ENCODE measurements around the gene CADM3. TPM values are rescaled to one million over a fixed set of nuclear protein-coding genes. Genes with fewer than 3 reads are reported as not detected.

CADM3 gene, protein sequence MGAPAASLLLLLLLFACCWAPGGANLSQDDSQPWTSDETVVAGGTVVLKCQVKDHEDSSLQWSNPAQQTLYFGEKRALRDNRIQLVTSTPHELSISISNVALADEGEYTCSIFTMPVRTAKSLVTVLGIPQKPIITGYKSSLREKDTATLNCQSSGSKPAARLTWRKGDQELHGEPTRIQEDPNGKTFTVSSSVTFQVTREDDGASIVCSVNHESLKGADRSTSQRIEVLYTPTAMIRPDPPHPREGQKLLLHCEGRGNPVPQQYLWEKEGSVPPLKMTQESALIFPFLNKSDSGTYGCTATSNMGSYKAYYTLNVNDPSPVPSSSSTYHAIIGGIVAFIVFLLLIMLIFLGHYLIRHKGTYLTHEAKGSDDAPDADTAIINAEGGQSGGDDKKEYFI
- total RNA-seq, result not detected

- DNase-seq, result no peak
Observed at GRCh38 chr1:159171254-159171687, at the start of gene CADM3. Gene CADM3 (plus strand): TSS chr1:159171615. CDS start chr1:159171766, 151 bp downstream.

DNA sequence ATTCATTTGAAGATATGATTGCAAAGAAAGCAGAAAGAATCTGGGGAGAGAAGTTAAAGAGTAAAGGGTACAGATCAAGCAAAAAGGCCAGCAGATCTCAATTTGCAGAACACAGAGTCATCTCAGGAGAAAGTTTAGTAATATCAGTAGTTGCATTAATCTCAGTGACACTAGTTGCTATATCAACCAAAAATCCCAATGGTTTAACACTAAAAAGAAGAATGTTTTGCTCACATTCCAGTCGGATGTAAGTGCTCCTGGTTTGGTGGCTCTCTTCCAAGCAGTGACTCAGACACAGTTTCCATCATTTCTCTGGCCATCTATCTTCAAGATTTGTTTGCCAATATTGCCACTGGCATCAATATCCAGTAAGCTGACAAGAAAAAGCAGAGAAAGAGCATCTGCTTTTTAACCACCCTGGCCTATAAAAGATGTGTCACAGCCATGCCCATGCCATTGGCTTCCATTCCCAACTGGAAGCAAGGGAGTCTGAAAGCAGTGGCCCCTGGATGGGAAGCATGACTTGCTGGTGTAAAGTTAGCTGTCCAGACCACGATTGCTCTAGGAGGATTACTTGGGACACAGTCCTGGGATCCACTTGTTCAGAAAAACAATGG is 49.3 kb upstream of the CADM3 start:
- DNase-seq, result no peak

DNA sequence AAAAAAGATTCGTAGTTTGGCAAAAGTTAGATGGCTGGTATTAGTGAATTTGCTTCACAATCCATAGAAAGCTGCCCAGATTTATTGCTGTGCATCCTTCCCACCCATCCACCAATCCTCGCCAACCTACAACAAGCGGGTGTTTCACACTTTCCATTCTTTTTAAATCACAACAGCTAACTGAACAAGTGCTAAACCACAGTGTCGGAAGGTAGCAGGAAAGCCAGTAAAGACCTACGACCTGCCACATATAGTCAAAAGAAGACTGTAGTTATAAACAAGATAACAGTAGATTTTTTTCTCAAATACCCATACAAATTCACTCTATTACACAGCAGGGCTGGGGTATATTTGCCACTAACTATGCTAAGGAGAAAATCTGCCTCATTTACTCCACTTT is 47.8 kb upstream of the CADM3 start:
- DNase-seq, result no peak

GRCh38 chr1:159132271-159132881 is 39.0 kb upstream of the CADM3 start:
- peak; percentile 56 for DNase-seq

- DNase-seq, result no peak
Observed at GRCh38 chr1:159140474-159140873, 30.9 kb upstream of the CADM3 start.

GRCh38 chr1:159141584-159142390 is 29.6 kb upstream of the CADM3 start:
- no peak for DNase-seq

DNA sequence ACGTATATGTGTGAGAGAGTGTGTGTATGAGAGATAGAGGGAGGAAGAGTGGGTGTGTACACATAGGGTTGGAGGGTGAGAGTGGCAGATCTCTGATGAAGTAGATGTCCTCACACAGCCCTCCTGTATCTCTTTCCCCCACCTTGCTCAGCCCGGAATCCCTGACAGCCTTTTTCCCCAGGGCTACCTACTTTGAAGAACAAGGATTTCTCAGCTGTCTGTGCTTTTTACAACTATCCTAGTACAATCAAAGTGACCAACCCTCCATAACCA is 29.1 kb upstream of the CADM3 start:
- DNase-seq, result no peak

DNA sequence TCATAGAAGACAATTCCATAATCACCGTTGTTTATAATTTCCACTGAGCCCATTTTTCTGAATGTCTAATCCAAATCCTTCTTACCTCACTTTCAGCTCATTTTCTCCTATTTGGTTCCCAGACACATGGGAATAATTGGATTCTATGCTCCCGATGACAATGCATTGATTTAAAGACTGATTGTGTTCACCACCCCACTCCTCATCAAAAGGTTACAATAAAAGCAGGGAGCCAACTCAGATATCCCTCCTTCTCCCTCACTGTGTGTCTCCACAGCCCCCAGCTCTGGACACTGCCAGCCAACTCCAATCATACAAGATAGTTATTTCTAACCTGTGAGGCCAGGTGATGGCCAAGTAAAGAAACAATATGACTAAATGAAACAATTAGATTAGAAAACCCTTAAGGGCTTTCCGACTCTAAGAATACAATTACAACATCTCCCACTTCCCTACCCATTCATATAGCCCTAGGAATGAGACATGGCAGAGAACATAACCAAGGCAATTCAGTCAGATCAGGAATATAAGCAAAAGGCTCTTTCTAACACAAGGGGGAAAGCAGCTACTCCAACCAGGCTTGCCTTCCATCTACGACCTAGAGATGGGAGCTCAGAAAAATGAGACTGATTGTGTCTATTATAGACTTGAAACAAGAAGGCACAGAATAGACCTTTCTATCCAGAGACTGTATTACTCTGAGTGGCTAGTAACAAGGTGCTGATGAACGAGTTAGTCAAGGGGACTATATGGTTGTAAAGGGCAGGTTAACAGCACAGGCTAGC is 28.5 kb upstream of the CADM3 start:
- no peak for DNase-seq

- DNase-seq, result no peak
Observed at GRCh38 chr1:159144571-159144970, 26.8 kb upstream of the CADM3 start.

DNA sequence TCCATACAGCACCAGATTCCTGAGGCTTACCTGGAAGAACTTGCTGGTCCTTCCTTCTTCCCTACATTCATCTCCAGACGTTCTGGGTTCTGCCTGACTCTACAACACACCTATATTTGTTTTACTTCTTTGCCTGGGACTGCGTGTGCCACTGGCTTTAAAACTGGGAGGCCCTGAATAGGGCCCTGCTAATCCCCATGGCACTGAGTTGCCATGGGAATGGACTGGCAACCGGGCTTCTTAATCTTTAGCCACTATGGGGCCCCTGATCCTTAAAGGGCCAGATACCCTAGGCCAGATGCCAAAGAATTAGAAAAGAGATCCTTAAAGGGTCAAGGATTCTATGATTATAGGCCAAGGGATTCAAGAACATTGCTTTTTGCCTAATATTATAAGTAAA is 24.4 kb upstream of the CADM3 start:
- DNase-seq, result no peak

- DNase-seq, result no peak
Observed at GRCh38 chr1:159152031-159152430, 19.4 kb upstream of the CADM3 start.

DNA sequence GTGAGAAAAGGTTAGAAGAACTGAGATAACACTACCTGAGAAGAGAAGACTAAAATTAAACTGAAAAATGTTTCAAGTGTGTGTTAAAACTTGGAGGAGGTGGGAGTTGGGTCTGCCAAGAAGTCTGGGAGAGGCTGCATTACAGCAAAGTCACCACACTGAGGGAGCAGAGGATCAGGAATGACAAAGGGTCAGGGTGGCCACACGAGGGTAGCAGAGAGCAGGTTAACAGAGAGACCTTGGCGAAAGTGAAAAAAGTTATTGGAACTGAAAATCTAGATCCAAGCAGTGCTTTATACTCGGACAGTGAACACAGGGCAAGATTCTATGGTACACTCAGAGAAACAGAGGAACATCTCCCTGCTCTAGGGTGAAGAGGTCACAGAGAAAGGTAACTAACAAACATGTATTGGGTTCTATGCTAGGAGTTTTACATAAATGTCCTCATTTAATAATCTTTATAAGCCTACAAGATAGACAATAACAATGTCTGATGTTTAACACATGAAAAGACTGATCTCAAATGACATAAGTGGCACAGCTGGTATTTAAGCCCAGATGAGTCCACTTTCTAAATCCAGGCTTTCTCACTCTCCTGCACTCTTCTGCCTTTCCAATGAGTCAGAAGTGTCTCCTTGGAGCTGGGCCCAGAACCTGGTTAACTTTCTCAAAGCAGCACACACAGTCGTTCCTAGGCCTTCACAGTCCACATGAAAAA is 10.3 kb upstream of the CADM3 start:
- peak; percentile 37 for DNase-seq

- DNase-seq, result no peak
Observed at GRCh38 chr1:159161719-159162026, 9.7 kb upstream of the CADM3 start.

DNA sequence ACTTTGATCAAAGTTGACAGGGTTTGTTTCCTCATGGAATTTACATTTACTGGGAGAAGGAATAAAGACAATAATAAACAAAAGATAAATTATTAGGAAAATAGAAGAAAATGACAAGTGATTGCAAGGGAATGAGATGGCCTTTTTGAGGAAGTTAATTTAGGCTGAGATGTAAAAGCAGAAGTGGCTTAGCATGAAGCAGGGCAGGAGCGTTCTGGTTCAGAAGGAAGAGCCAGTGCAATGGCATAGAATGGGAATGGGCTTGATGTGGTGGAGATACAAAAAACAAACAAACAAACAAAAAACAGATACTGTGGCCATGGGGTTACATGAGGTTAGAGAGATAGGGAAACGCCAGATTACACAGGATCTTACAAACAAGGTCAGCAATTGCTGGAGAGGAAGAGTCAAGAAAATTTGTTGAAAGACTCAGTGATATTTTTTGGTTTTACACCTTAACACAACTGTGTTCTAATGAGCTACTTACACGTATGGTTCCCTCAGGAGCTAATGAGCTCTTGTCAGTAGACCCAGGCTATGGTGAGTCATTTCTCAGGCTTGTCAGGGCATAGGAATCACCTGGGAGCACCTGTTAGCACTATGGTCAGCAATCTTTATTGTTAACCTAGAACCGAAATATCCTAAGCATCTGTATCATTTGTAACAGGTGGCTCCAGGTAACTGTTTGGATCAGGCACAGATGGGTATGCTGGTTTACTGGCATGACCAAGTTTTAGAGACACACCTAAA is 8.7 kb upstream of the CADM3 start:
- no peak for DNase-seq

DNA sequence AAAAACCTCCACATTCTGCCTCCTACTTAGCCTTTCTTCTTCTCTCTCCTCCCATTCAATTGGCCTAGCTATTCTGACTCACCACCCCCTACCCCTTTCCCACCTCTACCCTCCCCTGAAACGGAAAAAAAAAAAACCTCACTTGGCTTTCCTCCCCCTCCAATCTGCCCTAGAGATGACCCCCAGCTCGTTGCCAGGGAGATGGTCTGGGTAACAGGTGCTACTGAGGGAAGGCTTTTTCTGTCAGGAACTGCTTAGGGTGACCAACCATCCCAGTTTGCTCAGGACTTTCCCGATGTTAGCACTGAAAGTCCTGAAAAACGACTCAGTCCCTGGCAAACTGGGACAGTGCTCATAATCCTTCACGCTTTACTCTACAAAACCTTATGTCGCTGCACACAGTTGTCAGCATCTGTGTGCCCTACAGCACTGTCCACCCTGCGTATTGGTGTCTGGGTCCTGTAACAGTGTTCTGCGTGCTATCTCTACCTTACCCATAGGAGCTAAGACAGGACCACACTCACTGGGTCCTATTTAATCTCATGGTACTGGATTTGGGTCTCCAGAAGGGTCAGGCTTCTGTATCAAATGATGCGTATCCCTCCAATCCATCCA is 7.7 kb upstream of the CADM3 start:
- DNase-seq, result no peak

- no peak for DNase-seq
Observed at GRCh38 chr1:159168043-159168442, 3.4 kb upstream of the CADM3 start.

- DNase-seq, result no peak
Observed at GRCh38 chr1:159170639-159171038, 776 bp upstream of the CADM3 start.

- no peak for DNase-seq
Observed at GRCh38 chr1:159171688-159172501, 480 bp downstream of the CADM3 start.

GRCh38 chr1:159172614-159173291 is 1.3 kb downstream of the CADM3 start:
- no peak for DNase-seq

Data from effector CD4-positive, alpha-beta T cell (primary cell).